PC-3 (cell line): ENCODE data around the gene FARP1. TPM values are rescaled to one million over a fixed set of nuclear protein-coding genes. Genes with fewer than 3 reads are reported as not detected.

ENCODE experiments used
- ATAC-seq: fragments of 200-7000 bp; cut with Tn5 transposase; 2 replicates; pipeline ENCODE4 v1.9.1; 2020; ENCODE audit warnings: mild to moderate bottlenecking, moderate library complexity
- BruUV-seq: library from RNA; stranded (reverse); fragments of 400-500 nt; replicated peaks from 2 replicates; lab custom pipeline; 2021; lab: Mats Ljungman, UMichigan
- CTCF ChIA-PET: fragments of 300-600 bp; sonication (Branson Sonifier 250); formaldehyde crosslinking; loops from one replicate; lab custom pipeline; 2022; ENCODE audit warnings: antibody characterized with exemption; lab: Charles Lee
- POLR2A ChIA-PET: fragments of 300-600 bp; sonication (Branson Sonifier 250); formaldehyde crosslinking; loops from one replicate; lab custom pipeline; 2022; ENCODE audit warnings: antibody characterized with exemption; ENCODE audit not compliant: unreplicated experiment; lab: Charles Lee
- DNase-seq: peaks from one replicate; pipeline ENCODE4 v3.0.0-alpha.2; 2015
- H2AFZ ChIP-seq: fragments of 300-600 bp; sonication (generic); 2 replicates; pipeline ENCODE4 v1.6.0; 2016; ENCODE audit warnings: antibody characterized with exemption, low read length
- H3F3A ChIP-seq: fragments of 300-600 bp; sonication (generic); one replicate; pipeline ENCODE4 v1.6.0; 2017; ENCODE audit warnings: antibody characterized with exemption, low read length, control low read depth, mild to moderate bottlenecking; ENCODE audit not compliant: unreplicated experiment
- H3K27ac ChIP-seq: fragments of 300-600 bp; sonication (generic); 2 replicates; pipeline ENCODE4 v1.5.1; 2016; ENCODE audit warnings: mild to moderate bottlenecking, low read length
- H3K27me3 ChIP-seq: fragments of 300-600 bp; sonication (generic); 2 replicates; pipeline ENCODE4 v1.6.1; 2016; ENCODE audit warnings: low read length, mixed read lengths
- H3K36me3 ChIP-seq: fragments of 300-600 bp; sonication (generic); 2 replicates; pipeline ENCODE4 v1.6.1; 2016; ENCODE audit warnings: low read depth, mixed run types, low read length, mixed read lengths
- H3K4me1 ChIP-seq: fragments of 300-600 bp; sonication (generic); 2 replicates; pipeline ENCODE4 v1.5.1; 2016; ENCODE audit warnings: low read length; ENCODE audit not compliant: insufficient read depth
- H3K4me2 ChIP-seq: fragments of 300-600 bp; sonication (generic); 2 replicates; pipeline ENCODE4 v1.6.0; 2016; ENCODE audit warnings: low read length
- H3K4me3 ChIP-seq: fragments of 300-600 bp; sonication (generic); 2 replicates; pipeline ENCODE4 v1.5.1; 2016; ENCODE audit warnings: mild to moderate bottlenecking, low read length, mixed read lengths
- H3K79me2 ChIP-seq: fragments of 300-600 bp; sonication (generic); 2 replicates; pipeline ENCODE4 v1.6.1; 2017; ENCODE audit warnings: low read length, mixed read lengths
- H3K9ac ChIP-seq: fragments of 300-600 bp; sonication (generic); 2 replicates; pipeline ENCODE4 v1.6.0; 2016; ENCODE audit warnings: mild to moderate bottlenecking, low read length
- H3K9me2 ChIP-seq: fragments of 300-600 bp; sonication (generic); replicated peaks from 2 replicates; pipeline ENCODE4 v1.6.1; 2016; ENCODE audit warnings: mixed run types, low read length, mixed read lengths
- H3K9me3 ChIP-seq: fragments of 300-600 bp; sonication (generic); 2 replicates; pipeline ENCODE4 v1.6.1; 2016; ENCODE audit warnings: low read length, mixed read lengths
- H4K20me1 ChIP-seq: fragments of 300-600 bp; sonication (generic); 2 replicates; pipeline ENCODE4 v1.6.1; 2016; ENCODE audit warnings: low read length, mixed read lengths
- CTCF ChIP-seq: fragments of 300-600 bp; sonication (generic); conservative IDR thresholded peaks from 2 replicates; pipeline ENCODE4 v1.5.1; 2017; ENCODE audit warnings: antibody characterized with exemption, low read depth, mild to moderate bottlenecking, low read length
- EZH2 ChIP-seq: fragments of 300-600 bp; sonication (generic); IDR thresholded peaks from one replicate; pipeline ENCODE4 v1.6.1; 2017; ENCODE audit warnings: antibody characterized with exemption, mild to moderate bottlenecking, low read length; ENCODE audit not compliant: unreplicated experiment
- EZH2phosphoT487 ChIP-seq: fragments of 300-600 bp; sonication (generic); IDR thresholded peaks from 2 replicates; pipeline ENCODE4 v1.6.1; 2018; ENCODE audit warnings: mild to moderate bottlenecking, antibody characterized with exemption, low read length, borderline replicate concordance
- intact Hi-C: fragments of 100-400 bp; cut with micrococcal nuclease; formaldehyde crosslinking; loops from 2 replicates; pipeline ENCODE4 v1.9.0; 2023
- total RNA-seq: library from RNA; depleted of rRNA; stranded (reverse); fragments of >200 nt; gene quantifications from 2 replicates; pipeline ENCODE4 v1.2.3, GENCODE V29; 2014

FARP1 gene
- total RNA-seq, 1 experiment from 2014 or later: 18.2 TPM

GRCh38 chr13:98459171-98459681 lies 316.3 kb downstream of the FARP1 start:
- POLR2A ChIA-PET: no interaction called here
- intact Hi-C loops: no loop called here
- Histone ChIP-seq H3K9me2 (no peaks in the 10 kb centered on the region), H3F3A (no peaks in the 10 kb centered on the region), H3K9me3 (no peaks in the 10 kb centered on the region), H2AFZ (no peak overlapping the region), H3K27me3 (no peaks in the 10 kb centered on the region), H3K27ac (no peak overlapping the region), H3K4me2 (no peak overlapping the region), H3K4me1 (no peaks in the 10 kb centered on the region), H4K20me1 (no peaks in the 10 kb centered on the region), H3K4me3 (no peak overlapping the region), H3K9ac (no peak overlapping the region), H3K79me2 (no peaks in the 10 kb centered on the region), H3K36me3 (peaks cover 9% of the 10 kb centered on the region; the same call in 1 of the 2 replicates)
- ATAC-seq (no peak), DNase-seq (no peak)
- TF ChIP-seq CTCF (no peak), EZH2 (no peak), EZH2phosphoT487 (no peak)
- CTCF ChIA-PET: no interaction called here
- no TSS peak for BruUV-seq

- no peaks in the 10 kb centered on the region for H3F3A ChIP-seq
- BruUV-seq: no TSS peak
- no peak for TF ChIP-seq EZH2
- TF ChIP-seq EZH2phosphoT487: no peak
- no peak for TF ChIP-seq CTCF
- H3K4me1 ChIP-seq: no peaks in the 10 kb centered on the region
- H3K4me3 ChIP-seq: no peak overlapping the region
- H3K4me2 ChIP-seq: no peak overlapping the region
- H4K20me1 ChIP-seq: no peaks in the 10 kb centered on the region
- H3K27me3 ChIP-seq: no peaks in the 10 kb centered on the region
- H3K79me2 ChIP-seq: no peaks in the 10 kb centered on the region
- H2AFZ ChIP-seq: no peak overlapping the region
- H3K36me3 ChIP-seq: peaks cover 9% of the 10 kb centered on the region; the same call in 1 of the 2 replicates
- ChIA-PET POLR2A (no interaction called here), CTCF (no interaction called here)
- DNase-seq (no peak), ATAC-seq (no peak)
- intact Hi-C loops: no loop called here
- no peaks in the 10 kb centered on the region for H3K9me3 ChIP-seq
- H3K9me2 ChIP-seq: no peaks in the 10 kb centered on the region
- no peak overlapping the region for H3K9ac ChIP-seq
- H3K27ac ChIP-seq: no peak overlapping the region
Observed at GRCh38 chr13:98459721-98460370, 317.0 kb downstream of the FARP1 start.

GRCh38 chr13:98460516-98460915 lies 317.6 kb downstream of the FARP1 start:
- intact Hi-C loops: no loop called here
- Histone ChIP-seq H3K36me3 (peaks cover 9% of the 10 kb centered on the region; the same call in 1 of the 2 replicates), H4K20me1 (no peaks in the 10 kb centered on the region), H3K9me3 (no peaks in the 10 kb centered on the region), H3K27ac (no peak overlapping the region), H3K9me2 (no peaks in the 10 kb centered on the region), H3K4me1 (no peaks in the 10 kb centered on the region), H3F3A (no peaks in the 10 kb centered on the region), H2AFZ (no peak overlapping the region), H3K27me3 (no peaks in the 10 kb centered on the region), H3K4me3 (no peak overlapping the region), H3K9ac (no peak overlapping the region), H3K4me2 (no peak overlapping the region), H3K79me2 (no peaks in the 10 kb centered on the region)
- CTCF ChIA-PET: no interaction called here
- DNase-seq (no peak), ATAC-seq (no peak)
- no peak for TF ChIP-seq EZH2phosphoT487
- TF ChIP-seq EZH2: no peak
- TF ChIP-seq CTCF: no peak
- BruUV-seq: no TSS peak
- POLR2A ChIA-PET: no interaction called here
